ENCODE measurements around the gene RADIL. TPM values are rescaled to one million over a fixed set of nuclear protein-coding genes. Genes with fewer than 3 reads are reported as not detected.

Gene RADIL
- total and polyA plus RNA-seq, 2 donors (not counting 1 experiment from before 2014, with no cell fraction given): not detected

DNA sequence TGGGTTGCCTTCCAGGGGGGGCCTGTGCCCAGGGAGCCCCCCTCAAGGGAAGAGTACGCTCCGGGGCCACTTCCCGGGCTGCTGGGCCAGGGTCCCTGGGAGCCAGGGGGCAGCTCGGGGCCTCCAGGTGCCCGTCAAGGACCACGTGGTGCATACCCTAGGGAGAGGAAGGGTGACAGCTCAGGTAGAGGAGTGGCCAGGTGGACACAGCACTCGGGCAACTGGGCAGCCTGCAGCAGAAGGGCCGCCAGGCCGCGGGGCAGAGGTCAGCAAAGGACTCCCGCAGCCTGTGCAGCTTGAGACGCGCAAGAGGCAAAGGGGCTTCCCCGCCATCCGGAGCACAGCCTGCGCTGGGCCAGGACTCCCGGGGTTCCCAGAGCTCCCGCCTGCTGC lies 81.7 kb downstream of the RADIL start:
- H3K9me3 Mint-ChIP-seq (ENCODE audit: insufficient read depth): no peaks in the 10 kb centered on the region
- H3K27ac Mint-ChIP-seq: no peak overlapping the region
- no peaks in the 10 kb centered on the region for H3K9me3 ChIP-seq (ENCODE audit: control extremely low read depth in 1 of 3, control insufficient read depth in 2 of 3, insufficient read depth in 1 of 3, low read length in 2 of 3)
- ATAC-seq (ENCODE audit: low read depth) (no peak), DNase-seq (no peak)
- CTCF ChIA-PET: interaction anchor here (1.3 kb wide), 1 partner anchor 284 kb away, joined by 4 read pairs; no protein-coding TSS in a partner anchor
- no peak overlapping the region for H3K4me2 ChIP-seq (replicated peaks; ENCODE audit: low read depth, low read length, poor library complexity, severe bottlenecking)
- H3K36me3 ChIP-seq (replicated peaks in 1 of 2; ENCODE audit: control extremely low read depth in 1 of 2, control insufficient read depth in 1 of 2, extremely low read depth in 1 of 2, insufficient read depth in 2 of 2, low read length in 1 of 2): no peaks in the 10 kb centered on the region
- intact Hi-C loops (cut with micrococcal nuclease): no loop called here
- WGBS (ENCODE audit: insufficient coverage): 89% methylated on average over 18 of the region's 18 CpGs
- H3K79me2 ChIP-seq (ENCODE audit: control insufficient read depth, insufficient read depth, low read length): no peaks in the 10 kb centered on the region
- H4K20me1 ChIP-seq (ENCODE audit: control insufficient read depth, insufficient read depth, low read length, poor library complexity, severe bottlenecking): no peaks in the 10 kb centered on the region
- no peaks in the 10 kb centered on the region for H3K27me3 ChIP-seq (replicated peaks in 1 of 4; ENCODE audit: control extremely low read depth in 1 of 4, control insufficient read depth in 3 of 4, insufficient read depth in 4 of 4, low read length in 3 of 4)
- H3K27ac ChIP-seq (ENCODE audit: low read length in 2 of 2): no peak overlapping the region
- TF ChIP-seq EZH2 (IDR thresholded peaks at IDR 0.05; ENCODE audit: borderline replicate concordance, insufficient read depth, low read depth, low read length, poor library complexity, severe bottlenecking): no peak
- TF ChIP-seq, protein P1, sequence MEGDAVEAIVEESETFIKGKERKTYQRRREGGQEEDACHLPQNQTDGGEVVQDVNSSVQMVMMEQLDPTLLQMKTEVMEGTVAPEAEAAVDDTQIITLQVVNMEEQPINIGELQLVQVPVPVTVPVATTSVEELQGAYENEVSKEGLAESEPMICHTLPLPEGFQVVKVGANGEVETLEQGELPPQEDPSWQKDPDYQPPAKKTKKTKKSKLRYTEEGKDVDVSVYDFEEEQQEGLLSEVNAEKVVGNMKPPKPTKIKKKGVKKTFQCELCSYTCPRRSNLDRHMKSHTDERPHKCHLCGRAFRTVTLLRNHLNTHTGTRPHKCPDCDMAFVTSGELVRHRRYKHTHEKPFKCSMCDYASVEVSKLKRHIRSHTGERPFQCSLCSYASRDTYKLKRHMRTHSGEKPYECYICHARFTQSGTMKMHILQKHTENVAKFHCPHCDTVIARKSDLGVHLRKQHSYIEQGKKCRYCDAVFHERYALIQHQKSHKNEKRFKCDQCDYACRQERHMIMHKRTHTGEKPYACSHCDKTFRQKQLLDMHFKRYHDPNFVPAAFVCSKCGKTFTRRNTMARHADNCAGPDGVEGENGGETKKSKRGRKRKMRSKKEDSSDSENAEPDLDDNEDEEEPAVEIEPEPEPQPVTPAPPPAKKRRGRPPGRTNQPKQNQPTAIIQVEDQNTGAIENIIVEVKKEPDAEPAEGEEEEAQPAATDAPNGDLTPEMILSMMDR (IDR thresholded peaks at IDR 0.05): no peak
- POLR2A ChIA-PET: no interaction called here
- no peak overlapping the region for H3K4me3 ChIP-seq (ENCODE audit: control extremely low read depth in 1 of 5, extremely low read depth in 1 of 5, insufficient read depth in 1 of 5, low read depth in 2 of 5, low read length in 4 of 5)
- no peak overlapping the region for H2AFZ ChIP-seq (ENCODE audit: insufficient read depth, low read depth, low read length, poor library complexity, severe bottlenecking)
- no peaks in the 10 kb centered on the region for H3K27me3 Mint-ChIP-seq
- no peak overlapping the region for H3K4me3 Mint-ChIP-seq
- no peaks in the 10 kb centered on the region for H3K4me1 Mint-ChIP-seq
- no peaks in the 10 kb centered on the region for H3K4me1 ChIP-seq (ENCODE audit: control insufficient read depth in 2 of 2, insufficient read depth in 2 of 2, low read length in 2 of 2)
- no peak overlapping the region for H3K9ac ChIP-seq (ENCODE audit: low read length)

DNA sequence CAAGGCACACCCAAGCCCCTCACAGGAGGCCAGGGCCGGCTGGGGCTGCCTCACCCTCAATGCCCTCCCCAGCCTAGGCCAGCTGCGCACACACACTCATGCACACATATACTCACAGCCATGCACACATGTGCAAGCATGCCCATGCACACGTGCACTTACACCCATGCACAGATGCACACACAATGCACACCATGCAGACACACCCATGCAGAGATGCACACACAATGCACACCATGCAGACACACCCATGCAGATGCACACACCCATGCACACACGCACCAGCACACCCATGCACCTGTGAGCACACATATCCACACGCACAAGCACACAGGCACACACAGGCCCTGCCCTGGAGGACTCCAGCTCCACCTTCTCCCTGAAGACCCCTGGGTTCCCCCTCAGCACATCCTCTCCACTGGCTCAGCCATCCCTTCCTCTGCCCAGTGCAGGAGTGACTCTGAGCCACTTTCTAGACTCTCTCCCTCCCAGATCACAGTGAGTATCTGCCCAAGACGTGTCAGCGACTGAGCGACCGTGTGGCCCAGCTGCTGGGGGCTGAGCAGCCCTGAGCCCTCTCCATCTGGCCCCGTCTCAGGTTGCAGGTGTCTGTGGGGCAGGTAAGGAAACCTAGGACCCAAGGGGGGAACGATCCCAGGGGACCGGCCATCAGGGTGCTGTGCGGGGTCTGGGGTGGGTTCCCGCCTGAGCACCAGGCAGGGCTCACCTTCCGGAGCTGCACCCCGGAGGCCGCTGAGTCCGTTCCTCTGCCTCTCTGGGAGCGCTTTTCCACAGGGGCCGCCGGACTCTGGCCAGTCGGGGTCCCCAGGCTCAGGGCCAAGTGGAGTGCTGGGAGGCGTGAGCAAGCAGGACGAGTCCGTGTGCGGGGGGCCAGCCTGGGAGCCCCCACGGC lies 82.3 kb downstream of the RADIL start:
- Mint-ChIP-seq H3K4me1 (no peaks in the 10 kb centered on the region), H3K4me3 (no peak overlapping the region), H3K9me3 (ENCODE audit: insufficient read depth) (no peaks in the 10 kb centered on the region), H3K27me3 (no peaks in the 10 kb centered on the region), H3K27ac (no peak overlapping the region)
- 91% methylated on average over 26 of the region's 27 CpGs for WGBS (ENCODE audit: insufficient coverage)
- Histone ChIP-seq H3K9me3 (ENCODE audit: control extremely low read depth in 1 of 3, control insufficient read depth in 2 of 3, insufficient read depth in 1 of 3, low read length in 2 of 3) (no peaks in the 10 kb centered on the region), H2AFZ (ENCODE audit: insufficient read depth, low read depth, low read length, poor library complexity, severe bottlenecking) (no peak overlapping the region), H3K9ac (ENCODE audit: low read length) (no peak overlapping the region), H3K36me3 (replicated peaks in 1 of 2; ENCODE audit: control extremely low read depth in 1 of 2, control insufficient read depth in 1 of 2, extremely low read depth in 1 of 2, insufficient read depth in 2 of 2, low read length in 1 of 2) (no peaks in the 10 kb centered on the region), H3K4me1 (ENCODE audit: control insufficient read depth in 2 of 2, insufficient read depth in 2 of 2, low read length in 2 of 2) (no peaks in the 10 kb centered on the region), H3K4me2 (replicated peaks; ENCODE audit: low read depth, low read length, poor library complexity, severe bottlenecking) (no peak overlapping the region), H4K20me1 (ENCODE audit: control insufficient read depth, insufficient read depth, low read length, poor library complexity, severe bottlenecking) (no peaks in the 10 kb centered on the region), H3K27me3 (replicated peaks in 1 of 4; ENCODE audit: control extremely low read depth in 1 of 4, control insufficient read depth in 3 of 4, insufficient read depth in 4 of 4, low read length in 3 of 4) (no peaks in the 10 kb centered on the region), H3K79me2 (ENCODE audit: control insufficient read depth, insufficient read depth, low read length) (no peaks in the 10 kb centered on the region), H3K4me3 (ENCODE audit: control extremely low read depth in 1 of 5, extremely low read depth in 1 of 5, insufficient read depth in 1 of 5, low read depth in 2 of 5, low read length in 4 of 5) (no peak overlapping the region), H3K27ac (ENCODE audit: low read length in 2 of 2) (no peak overlapping the region)
- no peak for TF ChIP-seq EZH2 (IDR thresholded peaks at IDR 0.05; ENCODE audit: borderline replicate concordance, insufficient read depth, low read depth, low read length, poor library complexity, severe bottlenecking)
- TF ChIP-seq, protein P1 (IDR thresholded peaks at IDR 0.05): no peak
- POLR2A ChIA-PET: no interaction called here
- ATAC-seq (ENCODE audit: low read depth) (no peak), DNase-seq (no peak)
- intact Hi-C loops (cut with micrococcal nuclease): no loop called here
- CTCF ChIA-PET: interaction anchor here (1.1 to 1.3 kb wide), 2 partner anchors 283 to 284 kb away, joined by 3 to 4 read pairs; no protein-coding TSS in a partner anchor
